Prostate gland (tissue), 2 donors: ENCODE measurements around the gene USP20. TPM values are rescaled to one million over a fixed set of nuclear protein-coding genes. Genes with fewer than 3 reads are reported as not detected.

ENCODE experiments used
- DNase-seq: peaks from one replicate; pipeline ENCODE4 v3.0.0-alpha.2; 2019; ENCODE audit warnings: low spot score
- H3K27ac ChIP-seq, 2 donors: fragments of 200-600 bp; sonication (generic); 2 replicates each; pipeline ENCODE4 v1.5.1; 2017 to 2019
- H3K27me3 ChIP-seq: fragments of 200-600 bp; sonication (generic); replicated peaks from 2 replicates; pipeline ENCODE4 v1.5.1; 2019; ENCODE audit not compliant: insufficient read depth
- H3K36me3 ChIP-seq, 2 donors: fragments of 200-600 bp; sonication (generic); 1 replicate in 1 of 2; 2 replicates in 1 of 2; pipeline versions ENCODE4 v1.5.1 to v1.8.1; 2017 to 2019
- H3K4me1 ChIP-seq: fragments of 200-600 bp; sonication (generic); replicated peaks from 2 replicates; pipeline ENCODE4 v1.5.1; 2019
- H3K4me3 ChIP-seq, 2 donors: fragments of 200-600 bp; sonication (generic); 2 replicates each; pipeline ENCODE4 v1.5.1; 2017 to 2019
- H3K9me3 ChIP-seq: fragments of 200-600 bp; sonication (generic); 2 replicates; pipeline ENCODE4 v1.5.1; 2017
- CTCF ChIP-seq, 4 experiments: fragments of 200-600 bp in 2 of 4; fragments of 450-650 bp in 2 of 4; sonication (generic) in 2 of 4; IDR thresholded peaks; 1 replicate in 3 of 4; 2 replicates in 1 of 4; pipeline ENCODE4 v1.5.1; 2016 to 2019; ENCODE audit warnings: antibody characterized with exemption in 4 of 4, mild to moderate bottlenecking in 2 of 4, moderate library complexity in 2 of 4
- POLR2A ChIP-seq: fragments of 450-650 bp; IDR thresholded peaks from one replicate; pipeline ENCODE4 v1.6.1; 2016; ENCODE audit warnings: antibody characterized with exemption, mild to moderate bottlenecking
- POLR2AphosphoS5 ChIP-seq: sonication (generic); formaldehyde crosslinking; IDR thresholded peaks from one replicate; pipeline ENCODE4 v1.6.1; 2017; ENCODE audit warnings: antibody characterized with exemption
- WGBS: methylation state at CpG from one replicate; pipeline ENCODE4 v1.1.5; 2018; 5-methylcytosine and 5-hydroxymethylcytosine counted together
- intact Hi-C: fragments of 100-400 bp; cut with DNase I; formaldehyde crosslinking; loops from one replicate; pipeline ENCODE4 v1.14.2; 2022
- total RNA-seq, 2 donors: library from RNA; depleted of rRNA; stranded (reverse); fragments of >200 nt; gene quantifications; one replicate each; pipeline ENCODE4 v1.1.0, GENCODE V29; 2016

USP20 gene
- total RNA-seq, 2 donors from 2014 or later, result 34.8 to 53.5 TPM

GRCh38 chr9:129813661-129814060, 21.6 kb upstream of the USP20 start:
- DNase-seq, result no peak
- no peak for TF ChIP-seq POLR2AphosphoS5
- intact Hi-C loops, result no loop called here
- Histone ChIP-seq H3K36me3 (peaks cover 0 to 8% of the 10 kb centered on the region in 2 donors), H3K9me3 (no peaks in the 10 kb centered on the region), H3K4me3 (no peak overlapping the region), H3K4me1 (no peaks in the 10 kb centered on the region), H3K27ac (no peak overlapping the region), H3K27me3 (no peaks in the 10 kb centered on the region)
- WGBS, result 80% methylated on average over 9 of the region's 9 CpGs

- no peaks in the 10 kb centered on the region for H3K27me3 ChIP-seq
- H3K4me3 ChIP-seq, result no peak overlapping the region
- DNase-seq, result no peak
- peaks cover 0 to 8% of the 10 kb centered on the region in 2 donors for H3K36me3 ChIP-seq
- TF ChIP-seq CTCF (IDR thresholded peaks at IDR 0.05) (no peak), POLR2A (no peak), POLR2AphosphoS5 (no peak)
- H3K4me1 ChIP-seq, result no peaks in the 10 kb centered on the region
- WGBS, result 85% methylated on average over 17 of the region's 17 CpGs
- intact Hi-C loops, result no loop called here
- H3K27ac ChIP-seq, result no peak overlapping the region
- no peaks in the 10 kb centered on the region for H3K9me3 ChIP-seq
These were observed 20.6 kb upstream of the USP20 start for GRCh38 chr9:129814432-129815223.

- WGBS, result 91% methylated on average over 11 of the region's 11 CpGs
- H3K9me3 ChIP-seq, result no peaks in the 10 kb centered on the region
- intact Hi-C loops, result no loop called here
- H3K4me1 ChIP-seq, result no peaks in the 10 kb centered on the region
- peaks cover 0 to 8% of the 10 kb centered on the region in 2 donors for H3K36me3 ChIP-seq
- no peaks in the 10 kb centered on the region for H3K27me3 ChIP-seq
- no peak for TF ChIP-seq POLR2AphosphoS5
- no peak for TF ChIP-seq CTCF (IDR thresholded peaks at IDR 0.05)
- TF ChIP-seq POLR2A, result no peak
- H3K4me3 ChIP-seq, result no peak overlapping the region
- DNase-seq, result no peak
- H3K27ac ChIP-seq, result no peak overlapping the region
These were observed 20.0 kb upstream of the USP20 start for GRCh38 chr9:129815278-129815677.

GRCh38 chr9:129816501-129817435, 18.5 kb upstream of the USP20 start:
- WGBS, result 88% methylated on average over 14 of the region's 14 CpGs
- intact Hi-C loops, result no loop called here
- TF ChIP-seq CTCF (IDR thresholded peaks at IDR 0.05), result no peak
- DNase-seq, result no peak
- Histone ChIP-seq H3K36me3 (peaks cover 0 to 12% of the 10 kb centered on the region in 2 donors), H3K9me3 (no peaks in the 10 kb centered on the region), H3K4me3 (no peak overlapping the region), H3K27me3 (no peaks in the 10 kb centered on the region), H3K4me1 (no peaks in the 10 kb centered on the region), H3K27ac (no peak overlapping the region)

- Histone ChIP-seq H3K4me3 (peak overlapping the region; percentile 70 to 74), H3K36me3 (peaks cover 1 to 5% of the 10 kb centered on the region in 2 donors), H3K27me3 (no peaks in the 10 kb centered on the region), H3K27ac (peak overlapping the region in 1 of 2 donors; percentile 79), H3K9me3 (no peaks in the 10 kb centered on the region), H3K4me1 (no peaks in the 10 kb centered on the region)
- intact Hi-C loops, result no loop called here
- TF ChIP-seq CTCF (IDR thresholded peaks at IDR 0.05) (no peak), POLR2AphosphoS5 (no peak), POLR2A (no peak)
- 17% methylated on average over 26 of the region's 26 CpGs for WGBS
- no peak for DNase-seq
These were observed 12.2 kb upstream of the USP20 start for GRCh38 chr9:129822898-129823541.
